Thoracic aorta (tissue), 2 donors: ENCODE data around the gene MED15. TPM values are rescaled to one million over a fixed set of nuclear protein-coding genes. Genes with fewer than 3 reads are reported as not detected.

Experiments
- ATAC-seq: fragments of 150-250 bp; one replicate; pipeline ENCODE4 v1.8.0; 2017; ENCODE audit warnings: low read depth; ENCODE audit not compliant: insufficient number of reproducible peaks, low FRiP score
- DNase-seq: peaks from one replicate; pipeline ENCODE4 v3.0.0-alpha.2; 2020; ENCODE audit warnings: low spot score
- H3K27ac ChIP-seq, 2 donors: fragments of 200-600 bp; sonication (generic); 1 replicate in 1 of 2; 2 replicates in 1 of 2; pipeline ENCODE4 v1.5.1; 2016; ENCODE audit warnings: mild to moderate bottlenecking in 2 of 2, moderate library complexity in 2 of 2
- H3K27me3 ChIP-seq: fragments of 200-600 bp; sonication (generic); replicated peaks from 2 replicates; pipeline ENCODE4 v1.6.0; 2016; ENCODE audit warnings: mild to moderate bottlenecking; ENCODE audit not compliant: insufficient read depth
- H3K36me3 ChIP-seq: fragments of 200-600 bp; sonication (generic); one replicate; pipeline ENCODE4 v1.5.1; 2016
- H3K4me1 ChIP-seq, 2 donors: fragments of 200-600 bp; sonication (generic); 1 replicate in 1 of 2; 2 replicates in 1 of 2; pipeline versions ENCODE4 v1.5.1 to v1.6.0; 2016; ENCODE audit warnings: low read depth in 2 of 2, mild to moderate bottlenecking in 1 of 2; ENCODE audit not compliant: control insufficient read depth in 1 of 2
- H3K4me3 ChIP-seq: fragments of 200-600 bp; sonication (generic); 2 replicates; pipeline ENCODE4 v1.5.1; 2016; ENCODE audit warnings: mild to moderate bottlenecking
- H3K9me3 ChIP-seq: fragments of 200-600 bp; sonication (generic); 2 replicates; pipeline ENCODE4 v1.5.1; 2016
- total RNA-seq, 2 donors: library from RNA; depleted of rRNA; stranded (reverse); fragments of >200 nt; gene quantifications; one replicate each; pipeline versions ENCODE4 v1.1.0 to v1.2.3, GENCODE V29; 2016
- TF ChIP-seq, protein P1 (sequence below): fragments of 200-600 bp; sonication (generic); IDR thresholded peaks from one replicate; pipeline ENCODE4 v1.5.1; 2019; ENCODE audit warnings: antibody characterized with exemption

MED15 gene
- total RNA-seq, 2 donors from 2014 or later, result 78.9 to 98.6 TPM

DNA sequence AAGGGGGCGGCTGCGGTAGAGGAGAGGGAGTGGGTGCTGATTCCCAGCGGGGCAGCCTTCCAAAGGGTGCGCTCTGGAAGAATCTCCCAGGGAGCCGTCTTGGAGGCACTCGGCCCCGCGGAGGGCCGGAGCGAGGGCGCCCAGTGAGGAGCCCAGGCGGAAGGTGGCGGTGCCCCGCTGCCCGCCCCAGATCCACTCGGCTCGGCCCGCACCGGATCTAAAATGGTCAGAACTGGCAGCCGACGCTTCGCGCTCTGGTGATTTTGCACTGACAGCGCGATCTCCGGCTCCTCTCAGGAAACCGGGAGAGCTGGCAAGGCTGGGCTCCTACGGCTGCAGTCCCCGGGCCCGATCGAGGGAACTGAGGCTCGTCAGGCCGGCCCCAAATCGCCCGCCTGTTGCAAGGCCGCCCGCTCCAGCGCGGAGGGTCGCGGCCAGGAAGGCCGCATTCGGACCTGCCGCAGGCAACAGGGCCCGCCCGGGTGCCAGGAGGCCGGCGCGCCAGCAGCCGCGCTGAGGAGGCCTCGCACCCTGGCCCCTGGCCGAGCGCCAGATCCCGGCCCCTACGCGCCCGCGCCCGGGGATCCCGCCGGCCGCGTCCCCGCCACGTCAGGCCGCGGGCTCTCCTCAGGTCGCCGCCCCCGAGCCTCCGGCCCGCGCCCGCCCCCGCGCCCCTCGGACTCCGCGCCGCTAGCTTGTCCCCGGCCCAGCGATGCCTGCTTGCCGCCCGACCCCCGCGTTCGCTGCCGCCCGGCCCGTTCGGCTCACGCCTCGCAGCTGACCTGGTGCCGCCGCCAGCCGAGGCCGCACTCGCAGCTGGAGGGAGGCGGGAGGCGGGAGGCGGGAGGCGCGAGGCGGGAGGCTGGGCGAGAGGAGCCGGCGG is 12.2 kb upstream of the MED15 start, which contains the start of gene KLHL22:
KLHL22 (minus strand) TSS at position 818 of the 883 bp plus-strand sequence. CDS start 6,584 bp downstream, outside the sequence.
- Histone ChIP-seq H3K4me3 (peak within 1 kb of the TSS; percentile 93), H3K9me3 (no peaks in the 10 kb centered on the region), H3K27ac (peak within 1 kb of the TSS; percentile 94 to 96), H3K36me3 (no peaks in the 10 kb centered on the region), H3K27me3 (no peaks in the 10 kb centered on the region), H3K4me1 (peaks cover 11 to 25% of the 10 kb centered on the region in 2 donors)
- TF ChIP-seq, protein P1, sequence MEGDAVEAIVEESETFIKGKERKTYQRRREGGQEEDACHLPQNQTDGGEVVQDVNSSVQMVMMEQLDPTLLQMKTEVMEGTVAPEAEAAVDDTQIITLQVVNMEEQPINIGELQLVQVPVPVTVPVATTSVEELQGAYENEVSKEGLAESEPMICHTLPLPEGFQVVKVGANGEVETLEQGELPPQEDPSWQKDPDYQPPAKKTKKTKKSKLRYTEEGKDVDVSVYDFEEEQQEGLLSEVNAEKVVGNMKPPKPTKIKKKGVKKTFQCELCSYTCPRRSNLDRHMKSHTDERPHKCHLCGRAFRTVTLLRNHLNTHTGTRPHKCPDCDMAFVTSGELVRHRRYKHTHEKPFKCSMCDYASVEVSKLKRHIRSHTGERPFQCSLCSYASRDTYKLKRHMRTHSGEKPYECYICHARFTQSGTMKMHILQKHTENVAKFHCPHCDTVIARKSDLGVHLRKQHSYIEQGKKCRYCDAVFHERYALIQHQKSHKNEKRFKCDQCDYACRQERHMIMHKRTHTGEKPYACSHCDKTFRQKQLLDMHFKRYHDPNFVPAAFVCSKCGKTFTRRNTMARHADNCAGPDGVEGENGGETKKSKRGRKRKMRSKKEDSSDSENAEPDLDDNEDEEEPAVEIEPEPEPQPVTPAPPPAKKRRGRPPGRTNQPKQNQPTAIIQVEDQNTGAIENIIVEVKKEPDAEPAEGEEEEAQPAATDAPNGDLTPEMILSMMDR, result no peak
- ATAC-seq, result peak; percentile 9
- no peak for DNase-seq

DNA sequence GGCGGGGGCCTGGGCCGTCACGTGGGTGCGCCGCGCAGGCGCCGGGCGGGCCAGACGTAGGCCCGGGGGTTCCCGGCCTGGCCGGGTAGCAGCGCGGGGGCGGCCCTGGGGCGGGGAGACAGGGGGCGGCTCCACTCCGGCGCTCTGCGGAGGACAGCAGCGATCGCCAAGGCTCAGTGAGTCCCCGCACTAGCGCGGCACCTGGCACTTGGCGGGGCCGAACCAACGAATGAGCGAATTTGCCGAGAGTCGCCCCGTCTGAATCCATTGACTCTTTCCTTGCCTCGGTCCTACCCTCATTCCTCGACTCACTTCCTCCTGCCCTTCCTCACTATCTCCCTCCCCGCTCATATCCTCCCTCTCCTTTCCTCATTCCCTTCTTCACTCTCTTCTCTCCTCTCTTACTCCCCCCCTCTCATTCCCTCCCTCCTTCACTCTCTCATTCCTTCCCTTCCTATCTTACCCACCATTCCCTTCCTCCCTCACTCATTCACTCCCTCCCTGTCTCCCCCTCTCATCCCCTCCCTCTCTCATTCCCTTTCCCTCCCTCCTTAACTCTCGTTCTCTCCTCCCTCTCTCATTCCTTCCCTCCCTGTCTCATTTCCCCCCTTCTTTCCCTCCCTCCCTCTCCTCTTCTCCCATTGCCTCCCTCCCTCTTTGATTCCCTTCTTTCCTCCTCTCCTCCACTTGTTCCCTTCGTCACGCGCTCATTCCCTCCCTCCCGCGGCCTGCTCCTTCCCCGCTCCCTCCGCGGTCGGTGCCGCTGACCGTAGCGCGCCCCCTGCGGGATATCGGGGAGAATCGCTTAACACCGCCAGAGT is 11.3 kb upstream of the MED15 start:
- peak; percentile 60 for DNase-seq
- ATAC-seq, result peak; percentile 77
- TF ChIP-seq, protein P1, result peak; percentile 82

DNA sequence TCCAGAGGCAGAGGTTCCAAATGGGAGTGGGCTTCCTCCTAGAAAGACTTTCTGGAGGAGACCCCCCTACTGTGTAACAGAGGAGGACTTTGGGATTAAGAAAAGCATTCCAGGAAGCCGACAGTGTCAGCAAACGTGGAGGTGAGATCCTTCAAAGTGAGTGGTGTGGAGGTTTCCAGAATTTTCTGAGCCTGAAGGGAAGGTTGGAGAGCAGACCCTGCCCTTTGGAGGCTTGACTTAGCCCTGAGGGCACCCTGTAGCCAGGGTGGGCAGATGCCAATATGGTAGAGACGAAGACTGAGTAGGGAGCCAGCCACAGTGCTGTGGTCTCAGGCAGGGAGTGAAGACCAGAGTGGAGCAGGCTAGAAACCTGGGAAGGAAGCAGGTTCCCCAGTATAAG is 10.0 kb upstream of the MED15 start:
- no peaks in the 10 kb centered on the region for H3K9me3 ChIP-seq
- ATAC-seq (no peak), DNase-seq (no peak)
- peaks cover 11 to 25% of the 10 kb centered on the region in 2 donors for H3K4me1 ChIP-seq
- H3K27me3 ChIP-seq, result no peaks in the 10 kb centered on the region
- H3K36me3 ChIP-seq, result no peaks in the 10 kb centered on the region
- TF ChIP-seq, protein P1, result no peak
- no peak overlapping the region for H3K4me3 ChIP-seq
- H3K27ac ChIP-seq, result no peak overlapping the region

More for the DNA sequence above, 11.3 kb upstream of the MED15 start:
- Histone ChIP-seq H3K9me3 (no peaks in the 10 kb centered on the region), H3K36me3 (no peaks in the 10 kb centered on the region), H3K27me3 (no peaks in the 10 kb centered on the region), H3K27ac (peak overlapping the region; percentile 94 to 96), H3K4me3 (peak overlapping the region; percentile 93), H3K4me1 (peaks cover 11 to 25% of the 10 kb centered on the region in 2 donors)

DNA sequence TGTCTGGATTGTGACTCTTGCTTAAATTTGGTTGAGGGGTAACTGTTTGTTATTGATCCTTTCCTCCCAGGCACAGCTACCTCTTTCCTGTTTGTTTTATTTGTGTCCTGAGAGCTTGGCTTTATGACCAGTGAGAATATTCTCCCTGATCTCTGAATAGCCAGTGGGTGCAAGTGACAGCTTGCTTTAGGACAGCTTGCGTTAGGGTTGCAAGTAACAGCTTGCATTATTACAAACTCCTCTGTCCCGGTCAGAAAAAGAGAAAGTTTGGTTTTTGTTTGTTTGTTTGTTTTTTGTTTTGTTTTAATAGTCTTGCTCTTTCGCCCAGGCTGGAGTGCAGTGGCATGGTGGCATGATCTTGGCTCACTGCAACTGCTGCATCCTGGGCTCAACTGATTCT is 8.5 kb upstream of the MED15 start:
- ATAC-seq (no peak), DNase-seq (no peak)
- H3K4me3 ChIP-seq, result no peak overlapping the region
- H3K27me3 ChIP-seq, result no peaks in the 10 kb centered on the region
- no peaks in the 10 kb centered on the region for H3K36me3 ChIP-seq
- peaks cover 11 to 21% of the 10 kb centered on the region in 2 donors for H3K4me1 ChIP-seq
- no peaks in the 10 kb centered on the region for H3K9me3 ChIP-seq
- TF ChIP-seq, protein P1, result no peak
- no peak overlapping the region for H3K27ac ChIP-seq

DNA sequence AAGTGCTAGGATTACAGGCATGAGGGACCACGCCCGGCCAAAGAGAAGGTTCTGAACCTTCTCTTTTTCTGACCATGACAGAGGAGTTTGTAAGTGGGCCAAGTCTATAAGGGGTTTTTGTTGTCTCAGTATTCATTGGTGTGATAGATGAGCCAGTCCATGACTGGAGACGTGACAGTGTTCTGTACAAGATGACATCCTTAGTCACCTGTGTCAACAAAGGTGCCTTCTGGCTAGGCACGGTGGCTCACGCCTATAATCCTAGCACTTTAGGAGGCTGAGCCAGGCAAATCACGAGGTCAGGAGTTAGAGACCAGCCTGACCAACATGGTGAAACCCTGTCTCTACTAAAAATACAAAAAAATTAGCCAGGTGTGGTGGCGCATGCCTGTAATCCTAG is 7.6 kb upstream of the MED15 start:
- Histone ChIP-seq H3K27me3 (no peaks in the 10 kb centered on the region), H3K36me3 (no peaks in the 10 kb centered on the region), H3K4me1 (peaks cover 5 to 13% of the 10 kb centered on the region in 2 donors), H3K9me3 (no peaks in the 10 kb centered on the region), H3K4me3 (no peak overlapping the region), H3K27ac (no peak overlapping the region)
- TF ChIP-seq, protein P1, result no peak
- no peak for DNase-seq
- no peak for ATAC-seq
